ENCODE data around the gene ORMDL1.
A peak's percentile ranks its signal among the peaks of the same experiment; 100 is the strongest.
"Not testable (repeated sequence)": the region's sequence is repeated elsewhere in the genome, so short reads cannot be mapped to it uniquely, and the experiment has no call there.

ORMDL1 gene

GRCh38 chr2:189770590-189771322 lies 13.4 kb downstream of the ORMDL1 start:
- DNase-seq = no peak

GRCh38 chr2:189763908-189764661 lies 20.1 kb downstream of the ORMDL1 start:
- no peak for DNase-seq

- DNase-seq = peak; percentile 86 to 95
These were observed 21.4 kb downstream of the ORMDL1 start, which contains the start of gene OSGEPL1 for GRCh38 chr2:189762551-189763298. Gene OSGEPL1, minus strand, starts transcription at chr2:189762792. Its CDS starts 1,152 bp downstream, at chr2:189761640.

GRCh38 chr2:189762229-189762550 lies 21.9 kb downstream of the ORMDL1 start:
- no peak for DNase-seq

GRCh38 chr2:189760154-189760553 lies 24.0 kb downstream of the ORMDL1 start:
- not testable (repeated sequence) for DNase-seq

- no peak for DNase-seq
These were observed 27.7 kb downstream of the ORMDL1 start for GRCh38 chr2:189756311-189756952.

- DNase-seq = peak; percentile 14 to 15
These were observed 33.0 kb downstream of the ORMDL1 start for GRCh38 chr2:189751080-189751658.

GRCh38 chr2:189729430-189729829 lies 54.7 kb downstream of the ORMDL1 start:
- no peak for DNase-seq

- DNase-seq = no peak
These were observed 57.3 kb downstream of the ORMDL1 start for GRCh38 chr2:189726849-189727248.

- no peak for DNase-seq
These were observed 57.9 kb downstream of the ORMDL1 start for GRCh38 chr2:189726271-189726670.

GRCh38 chr2:189723192-189723591 lies 60.9 kb downstream of the ORMDL1 start:
- DNase-seq = no peak
